GM23338 (cell line): Measurements from ENCODE around the gene MATCAP1. TPM values are rescaled to one million over a fixed set of nuclear protein-coding genes. Genes with fewer than 3 reads are reported as not detected.

Experiments used
- ATAC-seq: fragments of 200-7000 bp; cut with Tn5 transposase; 3 replicates; pipeline ENCODE4 v1.9.1; 2020
- DNase-seq: peaks from one replicate; pipeline ENCODE4 v3.0.0-alpha.2; 2015; ENCODE audit warnings: low spot score
- H2AFZ ChIP-seq: fragments of 200-600 bp; sonication (generic); 2 replicates; pipeline ENCODE4 v1.8.0; 2016; ENCODE audit warnings: antibody characterized with exemption, mild to moderate bottlenecking, moderate library complexity
- H3F3A ChIP-seq: fragments of 200-600 bp; sonication (generic); replicated peaks from 2 replicates; pipeline ENCODE4 v1.8.0; 2017; ENCODE audit warnings: antibody characterized with exemption, mixed run types, low read depth
- H3K27ac ChIP-seq: fragments of 200-600 bp; sonication (generic); 2 replicates; pipeline ENCODE4 v1.6.1; 2016; ENCODE audit warnings: low read depth
- H3K27me3 ChIP-seq: fragments of 200-600 bp; sonication (generic); 2 replicates; pipeline ENCODE4 v1.8.0; 2016; ENCODE audit warnings: mild to moderate bottlenecking, mixed run types, moderate library complexity; ENCODE audit not compliant: insufficient read depth
- H3K36me3 ChIP-seq: fragments of 200-600 bp; sonication (generic); 2 replicates; pipeline ENCODE4 v1.8.0; 2016; ENCODE audit warnings: mild to moderate bottlenecking; ENCODE audit not compliant: insufficient read depth
- H3K4me1 ChIP-seq: fragments of 200-600 bp; sonication (generic); 2 replicates; pipeline ENCODE4 v1.8.0; 2016; ENCODE audit warnings: mild to moderate bottlenecking, moderate library complexity; ENCODE audit not compliant: insufficient read depth
- H3K4me2 ChIP-seq: fragments of 200-600 bp; sonication (generic); 2 replicates; pipeline ENCODE4 v1.7.1; 2017; ENCODE audit warnings: mixed run types
- H3K4me3 ChIP-seq: fragments of 200-600 bp; sonication (generic); 2 replicates; pipeline ENCODE4 v1.6.1; 2016; ENCODE audit warnings: mixed run types
- H3K79me2 ChIP-seq: fragments of 200-600 bp; sonication (generic); replicated peaks from 2 replicates; pipeline ENCODE4 v1.8.0; 2017; ENCODE audit warnings: mild to moderate bottlenecking; ENCODE audit not compliant: insufficient read depth
- H3K9me2 ChIP-seq: fragments of 200-600 bp; sonication (generic); 2 replicates; pipeline ENCODE4 v1.8.0; 2017; ENCODE audit not compliant: insufficient read depth
- H4K20me1 ChIP-seq: fragments of 200-600 bp; sonication (generic); replicated peaks from 2 replicates; pipeline ENCODE4 v1.8.0; 2017; ENCODE audit warnings: mild to moderate bottlenecking; ENCODE audit not compliant: insufficient read depth
- H3K27ac Mint-ChIP-seq: 2 replicates; pipeline ENCODE4 v1.8.0; 2020; ENCODE audit warnings: inconsistent platforms, mild to moderate bottlenecking, moderate library complexity, mixed read lengths
- H3K27me3 Mint-ChIP-seq: 3 replicates; pipeline ENCODE4 v1.8.0; 2022; ENCODE audit warnings: low read depth, mild to moderate bottlenecking, moderate library complexity, mixed read lengths, inconsistent platforms; ENCODE audit not compliant: insufficient read depth, poor library complexity
- H3K36me3 Mint-ChIP-seq: 3 replicates; pipeline ENCODE4 v1.8.0; 2021; ENCODE audit warnings: low read depth, mild to moderate bottlenecking, inconsistent platforms, moderate library complexity, mixed read lengths
- H3K4me1 Mint-ChIP-seq: 3 replicates; pipeline ENCODE4 v1.8.0; 2020; ENCODE audit warnings: mild to moderate bottlenecking, inconsistent platforms, mixed read lengths
- H3K4me3 Mint-ChIP-seq: 3 replicates; pipeline ENCODE4 v1.8.0; 2021; ENCODE audit warnings: moderate library complexity, mild to moderate bottlenecking, inconsistent platforms, mixed read lengths
- H3K9me3 Mint-ChIP-seq: 3 replicates; pipeline ENCODE4 v1.8.0; 2020; ENCODE audit warnings: moderate library complexity, mild to moderate bottlenecking, inconsistent platforms, mixed read lengths
- ETS1 ChIP-seq: IDR thresholded peaks from 2 replicates; pipeline ENCODE4 v1.6.1; 2016; ENCODE audit warnings: antibody characterized with exemption
- EZH2phosphoT487 ChIP-seq: fragments of 200-600 bp; sonication (generic); IDR thresholded peaks from one replicate; pipeline ENCODE4 v1.8.1; 2018; ENCODE audit warnings: antibody characterized with exemption; ENCODE audit not compliant: unreplicated experiment
- JUNB ChIP-seq: IDR thresholded peaks from one replicate; pipeline ENCODE4 v1.6.1; 2016; ENCODE audit warnings: antibody characterized with exemption; ENCODE audit not compliant: unreplicated experiment
- NANOG ChIP-seq: IDR thresholded peaks from 2 replicates; pipeline ENCODE4 v1.6.1; 2016; ENCODE audit warnings: antibody characterized with exemption, borderline replicate concordance
- ZNF331 ChIP-seq: fragments of 250-450 bp; sonication (Bioruptor Pico); IDR thresholded peaks from 2 replicates; pipeline ENCODE4 v1.5.0; 2020; ENCODE audit warnings: low read depth, mild to moderate bottlenecking, moderate library complexity
- polyA plus RNA-seq: library from polyadenylated mRNA; unstranded; fragments of >200 nt; fragmentation: Nextera tagmentation; extraction: Ambion mirVana; gene quantifications from 2 replicates; pipeline ENCODE4 v1.2.1, GENCODE V29; 2016
- total RNA-seq: library from RNA; depleted of rRNA; stranded (reverse); fragments of >200 nt; shearing (Covaris generic); gene quantifications from 2 replicates; pipeline ENCODE4 v1.2.3, GENCODE V29; 2014
- TF ChIP-seq, protein P1 (sequence below): fragments of 250-450 bp; sonication (Bioruptor Pico); IDR thresholded peaks from 2 replicates; pipeline ENCODE4 v1.5.0; 2020; ENCODE audit warnings: mild to moderate bottlenecking, moderate library complexity
- TF ChIP-seq, protein P2 (sequence below): IDR thresholded peaks from one replicate; pipeline ENCODE4 v1.6.1; 2018; ENCODE audit warnings: antibody characterized with exemption; ENCODE audit not compliant: unreplicated experiment

Gene MATCAP1
- total and polyA plus RNA-seq, 2 experiments from 2014 or later = 9.5 to 22.7 TPM

DNA sequence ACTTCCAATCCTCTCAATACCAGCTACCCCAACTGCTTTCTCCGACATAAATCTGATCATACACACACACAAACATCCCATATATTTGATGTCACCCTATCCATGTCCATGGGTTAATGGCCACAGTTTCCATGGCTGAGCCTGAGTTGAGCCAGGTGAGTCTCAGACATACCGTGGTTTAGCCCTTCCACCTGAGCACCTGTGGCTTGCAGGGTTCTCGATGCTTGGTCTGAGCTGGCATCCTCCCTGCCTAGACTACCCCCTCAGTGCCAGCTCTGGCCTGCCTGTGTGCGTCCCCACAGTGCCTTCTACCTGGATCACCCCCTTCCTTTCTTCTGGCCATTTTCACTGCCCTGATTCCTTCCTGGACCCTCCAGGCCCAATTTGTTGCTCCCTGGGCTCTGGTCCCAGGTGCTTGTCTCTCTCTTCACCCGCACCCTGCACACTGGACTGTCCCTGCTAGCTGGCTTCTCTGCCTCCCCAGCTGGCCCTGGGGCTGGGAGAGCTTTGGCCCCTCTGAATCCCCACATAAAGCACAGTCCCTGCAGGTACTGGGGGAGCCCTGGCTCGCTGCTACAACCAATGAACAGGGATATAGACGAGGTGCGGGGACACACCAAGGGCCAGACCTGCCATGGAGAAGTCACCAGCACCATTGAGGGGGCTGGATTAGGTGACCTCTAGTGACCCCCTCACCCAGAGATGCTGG is 22.5 kb upstream of the MATCAP1 start:
- Mint-ChIP-seq H3K4me3 (no peak overlapping the region; the same call in 2 of the 3 replicates), H3K27me3 (peaks cover 10% of the 10 kb centered on the region), H3K36me3 (0 out of 3 replicates have a peak, but pooled peaks cover 1% of the 10 kb centered on the region), H3K4me1 (peaks cover 5% of the 10 kb centered on the region; the same call in 2 of the 3 replicates), H3K27ac (no peak overlapping the region), H3K9me3 (no peaks in the 10 kb centered on the region)
- Histone ChIP-seq H3K4me1 (no peaks in the 10 kb centered on the region), H3K4me3 (no peak overlapping the region), H3K79me2 (no peaks in the 10 kb centered on the region), H2AFZ (no peak overlapping the region), H3K27me3 (no peaks in the 10 kb centered on the region), H3K9me2 (no peaks in the 10 kb centered on the region), H3K27ac (no peak overlapping the region), H4K20me1 (no peaks in the 10 kb centered on the region), H3K4me2 (no peak overlapping the region), H3F3A (no peaks in the 10 kb centered on the region), H3K36me3 (no peaks in the 10 kb centered on the region)
- DNase-seq = no peak
- ATAC-seq = no peak
- no peak for TF ChIP-seq EZH2phosphoT487
- TF ChIP-seq JUNB = no peak
- TF ChIP-seq ETS1 = no peak
- no peak for TF ChIP-seq NANOG
- TF ChIP-seq ZNF331 (CRISPR knock-in tag) = no peak
- TF ChIP-seq, protein P1, sequence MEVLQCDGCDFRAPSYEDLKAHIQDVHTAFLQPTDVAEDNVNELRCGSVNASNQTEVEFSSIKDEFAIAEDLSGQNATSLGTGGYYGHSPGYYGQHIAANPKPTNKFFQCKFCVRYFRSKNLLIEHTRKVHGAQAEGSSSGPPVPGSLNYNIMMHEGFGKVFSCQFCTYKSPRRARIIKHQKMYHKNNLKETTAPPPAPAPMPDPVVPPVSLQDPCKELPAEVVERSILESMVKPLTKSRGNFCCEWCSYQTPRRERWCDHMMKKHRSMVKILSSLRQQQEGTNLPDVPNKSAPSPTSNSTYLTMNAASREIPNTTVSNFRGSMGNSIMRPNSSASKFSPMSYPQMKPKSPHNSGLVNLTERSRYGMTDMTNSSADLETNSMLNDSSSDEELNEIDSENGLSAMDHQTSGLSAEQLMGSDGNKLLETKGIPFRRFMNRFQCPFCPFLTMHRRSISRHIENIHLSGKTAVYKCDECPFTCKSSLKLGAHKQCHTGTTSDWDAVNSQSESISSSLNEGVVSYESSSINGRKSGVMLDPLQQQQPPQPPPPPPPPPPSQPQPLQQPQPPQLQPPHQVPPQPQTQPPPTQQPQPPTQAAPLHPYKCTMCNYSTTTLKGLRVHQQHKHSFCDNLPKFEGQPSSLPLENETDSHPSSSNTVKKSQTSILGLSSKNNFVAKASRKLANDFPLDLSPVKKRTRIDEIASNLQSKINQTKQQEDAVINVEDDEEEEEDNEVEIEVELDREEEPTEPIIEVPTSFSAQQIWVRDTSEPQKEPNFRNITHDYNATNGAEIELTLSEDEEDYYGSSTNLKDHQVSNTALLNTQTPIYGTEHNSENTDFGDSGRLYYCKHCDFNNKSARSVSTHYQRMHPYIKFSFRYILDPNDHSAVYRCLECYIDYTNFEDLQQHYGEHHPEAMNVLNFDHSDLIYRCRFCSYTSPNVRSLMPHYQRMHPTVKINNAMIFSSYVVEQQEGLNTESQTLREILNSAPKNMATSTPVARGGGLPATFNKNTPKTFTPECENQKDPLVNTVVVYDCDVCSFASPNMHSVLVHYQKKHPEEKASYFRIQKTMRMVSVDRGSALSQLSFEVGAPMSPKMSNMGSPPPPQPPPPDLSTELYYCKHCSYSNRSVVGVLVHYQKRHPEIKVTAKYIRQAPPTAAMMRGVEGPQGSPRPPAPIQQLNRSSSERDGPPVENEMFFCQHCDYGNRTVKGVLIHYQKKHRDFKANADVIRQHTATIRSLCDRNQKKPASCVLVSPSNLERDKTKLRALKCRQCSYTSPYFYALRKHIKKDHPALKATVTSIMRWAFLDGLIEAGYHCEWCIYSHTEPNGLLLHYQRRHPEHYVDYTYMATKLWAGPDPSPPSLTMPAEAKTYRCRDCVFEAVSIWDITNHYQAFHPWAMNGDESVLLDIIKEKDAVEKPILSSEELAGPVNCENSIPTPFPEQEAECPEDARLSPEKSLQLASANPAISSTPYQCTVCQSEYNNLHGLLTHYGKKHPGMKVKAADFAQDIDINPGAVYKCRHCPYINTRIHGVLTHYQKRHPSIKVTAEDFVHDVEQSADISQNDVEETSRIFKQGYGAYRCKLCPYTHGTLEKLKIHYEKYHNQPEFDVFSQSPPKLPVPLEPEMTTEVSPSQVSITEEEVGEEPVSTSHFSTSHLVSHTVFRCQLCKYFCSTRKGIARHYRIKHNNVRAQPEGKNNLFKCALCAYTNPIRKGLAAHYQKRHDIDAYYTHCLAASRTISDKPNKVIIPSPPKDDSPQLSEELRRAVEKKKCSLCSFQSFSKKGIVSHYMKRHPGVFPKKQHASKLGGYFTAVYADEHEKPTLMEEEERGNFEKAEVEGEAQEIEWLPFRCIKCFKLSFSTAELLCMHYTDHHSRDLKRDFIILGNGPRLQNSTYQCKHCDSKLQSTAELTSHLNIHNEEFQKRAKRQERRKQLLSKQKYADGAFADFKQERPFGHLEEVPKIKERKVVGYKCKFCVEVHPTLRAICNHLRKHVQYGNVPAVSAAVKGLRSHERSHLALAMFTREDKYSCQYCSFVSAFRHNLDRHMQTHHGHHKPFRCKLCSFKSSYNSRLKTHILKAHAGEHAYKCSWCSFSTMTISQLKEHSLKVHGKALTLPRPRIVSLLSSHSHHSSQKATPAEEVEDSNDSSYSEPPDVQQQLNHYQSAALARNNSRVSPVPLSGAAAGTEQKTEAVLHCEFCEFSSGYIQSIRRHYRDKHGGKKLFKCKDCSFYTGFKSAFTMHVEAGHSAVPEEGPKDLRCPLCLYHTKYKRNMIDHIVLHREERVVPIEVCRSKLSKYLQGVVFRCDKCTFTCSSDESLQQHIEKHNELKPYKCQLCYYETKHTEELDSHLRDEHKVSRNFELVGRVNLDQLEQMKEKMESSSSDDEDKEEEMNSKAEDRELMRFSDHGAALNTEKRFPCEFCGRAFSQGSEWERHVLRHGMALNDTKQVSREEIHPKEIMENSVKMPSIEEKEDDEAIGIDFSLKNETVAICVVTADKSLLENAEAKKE = no peak
- TF ChIP-seq, protein P2, sequence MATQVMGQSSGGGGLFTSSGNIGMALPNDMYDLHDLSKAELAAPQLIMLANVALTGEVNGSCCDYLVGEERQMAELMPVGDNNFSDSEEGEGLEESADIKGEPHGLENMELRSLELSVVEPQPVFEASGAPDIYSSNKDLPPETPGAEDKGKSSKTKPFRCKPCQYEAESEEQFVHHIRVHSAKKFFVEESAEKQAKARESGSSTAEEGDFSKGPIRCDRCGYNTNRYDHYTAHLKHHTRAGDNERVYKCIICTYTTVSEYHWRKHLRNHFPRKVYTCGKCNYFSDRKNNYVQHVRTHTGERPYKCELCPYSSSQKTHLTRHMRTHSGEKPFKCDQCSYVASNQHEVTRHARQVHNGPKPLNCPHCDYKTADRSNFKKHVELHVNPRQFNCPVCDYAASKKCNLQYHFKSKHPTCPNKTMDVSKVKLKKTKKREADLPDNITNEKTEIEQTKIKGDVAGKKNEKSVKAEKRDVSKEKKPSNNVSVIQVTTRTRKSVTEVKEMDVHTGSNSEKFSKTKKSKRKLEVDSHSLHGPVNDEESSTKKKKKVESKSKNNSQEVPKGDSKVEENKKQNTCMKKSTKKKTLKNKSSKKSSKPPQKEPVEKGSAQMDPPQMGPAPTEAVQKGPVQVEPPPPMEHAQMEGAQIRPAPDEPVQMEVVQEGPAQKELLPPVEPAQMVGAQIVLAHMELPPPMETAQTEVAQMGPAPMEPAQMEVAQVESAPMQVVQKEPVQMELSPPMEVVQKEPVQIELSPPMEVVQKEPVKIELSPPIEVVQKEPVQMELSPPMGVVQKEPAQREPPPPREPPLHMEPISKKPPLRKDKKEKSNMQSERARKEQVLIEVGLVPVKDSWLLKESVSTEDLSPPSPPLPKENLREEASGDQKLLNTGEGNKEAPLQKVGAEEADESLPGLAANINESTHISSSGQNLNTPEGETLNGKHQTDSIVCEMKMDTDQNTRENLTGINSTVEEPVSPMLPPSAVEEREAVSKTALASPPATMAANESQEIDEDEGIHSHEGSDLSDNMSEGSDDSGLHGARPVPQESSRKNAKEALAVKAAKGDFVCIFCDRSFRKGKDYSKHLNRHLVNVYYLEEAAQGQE = no peak
